Right atrium auricular region (tissue), 2 donors: ENCODE measurements around the gene IQCM. TPM values are rescaled to one million over a fixed set of nuclear protein-coding genes. Genes with fewer than 3 reads are reported as not detected.

Experiments used
- DNase-seq: peaks from one replicate; pipeline ENCODE4 v3.0.0-alpha.2; 2019; ENCODE audit warnings: low spot score
- H3K27ac ChIP-seq, 2 donors: fragments of 200-600 bp; sonication (generic); 1 replicate in 1 of 2; 2 replicates in 1 of 2; pipeline ENCODE4 v1.5.1; 2016 to 2019
- H3K27me3 ChIP-seq, 2 donors: fragments of 200-600 bp; sonication (generic); one replicate each; pipeline versions ENCODE4 v1.5.1 to v1.6.0; 2017 to 2019
- H3K36me3 ChIP-seq: fragments of 200-600 bp; sonication (generic); one replicate; pipeline ENCODE4 v1.5.1; 2016
- H3K4me1 ChIP-seq, 2 donors: fragments of 200-600 bp; sonication (generic); one replicate each; pipeline versions ENCODE4 v1.5.1 to v1.6.0; 2017 to 2019
- H3K4me3 ChIP-seq, 2 donors: fragments of 200-600 bp; sonication (generic); 1 replicate in 1 of 2; 2 replicates in 1 of 2; pipeline ENCODE4 v1.5.1; 2017 to 2019; ENCODE audit warnings: mild to moderate bottlenecking in 1 of 2, moderate library complexity in 1 of 2
- H3K9me3 ChIP-seq, 2 donors: fragments of 200-600 bp; sonication (generic); one replicate each; pipeline ENCODE4 v1.5.1; 2019
- total RNA-seq, 2 donors: library from RNA; depleted of rRNA; stranded (reverse); fragments of >200 nt; gene quantifications; one replicate each; pipeline ENCODE4 v1.1.0, GENCODE V29; 2016
- TF ChIP-seq, protein P1 (sequence below), 2 donors: fragments of 200-600 bp; sonication (generic); IDR thresholded peaks; one replicate each; pipeline ENCODE4 v1.5.1; 2019; ENCODE audit warnings: antibody characterized with exemption in 2 of 2

The IQCM gene
- total RNA-seq, 2 donors from 2014 or later: not detected

DNA sequence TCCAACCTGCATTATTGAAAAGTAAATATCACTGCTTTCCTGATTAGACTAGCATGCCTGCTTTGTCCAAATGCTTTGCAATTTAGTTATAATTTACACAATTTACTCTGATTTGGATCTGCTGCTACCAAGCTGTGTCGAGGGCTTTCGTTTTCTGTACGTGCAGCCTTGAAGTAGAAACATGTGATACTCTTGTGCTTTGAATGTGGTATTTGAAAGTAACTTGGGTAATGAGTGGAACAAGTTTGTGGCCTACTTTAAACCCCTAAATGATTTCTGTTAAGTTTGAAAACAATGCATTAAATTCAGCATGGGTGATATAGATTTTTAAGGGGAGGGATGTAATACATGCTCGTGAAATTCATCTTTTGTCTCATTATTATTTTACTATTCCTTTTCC, 240.7 kb downstream of the IQCM start:
- Histone ChIP-seq H3K36me3 (no peaks in the 10 kb centered on the region), H3K4me1 (no peaks in the 10 kb centered on the region), H3K27me3 (no peaks in the 10 kb centered on the region), H3K4me3 (no peak overlapping the region), H3K27ac (no peak overlapping the region), H3K9me3 (no peaks in the 10 kb centered on the region)
- TF ChIP-seq, protein P1, sequence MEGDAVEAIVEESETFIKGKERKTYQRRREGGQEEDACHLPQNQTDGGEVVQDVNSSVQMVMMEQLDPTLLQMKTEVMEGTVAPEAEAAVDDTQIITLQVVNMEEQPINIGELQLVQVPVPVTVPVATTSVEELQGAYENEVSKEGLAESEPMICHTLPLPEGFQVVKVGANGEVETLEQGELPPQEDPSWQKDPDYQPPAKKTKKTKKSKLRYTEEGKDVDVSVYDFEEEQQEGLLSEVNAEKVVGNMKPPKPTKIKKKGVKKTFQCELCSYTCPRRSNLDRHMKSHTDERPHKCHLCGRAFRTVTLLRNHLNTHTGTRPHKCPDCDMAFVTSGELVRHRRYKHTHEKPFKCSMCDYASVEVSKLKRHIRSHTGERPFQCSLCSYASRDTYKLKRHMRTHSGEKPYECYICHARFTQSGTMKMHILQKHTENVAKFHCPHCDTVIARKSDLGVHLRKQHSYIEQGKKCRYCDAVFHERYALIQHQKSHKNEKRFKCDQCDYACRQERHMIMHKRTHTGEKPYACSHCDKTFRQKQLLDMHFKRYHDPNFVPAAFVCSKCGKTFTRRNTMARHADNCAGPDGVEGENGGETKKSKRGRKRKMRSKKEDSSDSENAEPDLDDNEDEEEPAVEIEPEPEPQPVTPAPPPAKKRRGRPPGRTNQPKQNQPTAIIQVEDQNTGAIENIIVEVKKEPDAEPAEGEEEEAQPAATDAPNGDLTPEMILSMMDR (IDR thresholded peaks at IDR 0.05): no peak
- no peak for DNase-seq

DNA sequence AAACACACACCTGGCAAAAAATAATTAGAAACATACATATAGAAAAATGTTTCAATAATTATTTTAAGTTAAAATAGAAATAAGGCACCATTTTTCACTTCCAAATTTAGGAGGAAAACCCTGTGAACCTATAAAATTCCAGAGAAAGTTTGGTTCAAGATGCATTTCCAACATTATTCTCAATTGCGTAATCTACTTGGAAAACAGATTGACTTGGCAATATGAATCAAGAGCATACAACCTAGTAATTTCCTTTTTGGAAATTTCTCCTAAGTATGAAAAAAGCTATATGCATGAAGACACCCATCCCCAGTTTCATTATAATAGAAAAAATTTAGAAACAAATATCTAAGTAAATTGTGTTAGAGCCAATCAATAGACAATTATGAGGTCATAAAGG, 242.9 kb downstream of the IQCM start:
- Histone ChIP-seq H3K9me3 (no peaks in the 10 kb centered on the region), H3K4me1 (no peaks in the 10 kb centered on the region)

DNA sequence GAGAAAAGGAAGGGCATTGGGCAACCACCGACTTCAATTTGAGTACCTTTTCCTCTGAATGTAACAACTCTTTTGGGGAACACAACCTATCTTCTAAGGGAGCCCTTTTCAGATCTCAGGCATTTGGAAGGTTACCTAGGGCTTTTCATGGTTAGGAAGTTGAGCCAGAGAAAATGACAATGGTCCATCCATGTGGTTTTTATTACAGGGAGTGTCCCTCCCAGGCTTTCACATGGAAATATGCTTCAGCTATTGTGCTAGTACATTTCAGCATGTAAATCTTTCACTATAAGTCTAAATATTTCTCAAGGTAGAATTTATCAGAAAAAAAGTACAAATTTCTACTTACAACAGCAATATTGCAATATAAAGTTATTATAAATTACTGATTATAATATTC, 259.8 kb downstream of the IQCM start:
- H3K27ac ChIP-seq: no peak overlapping the region
- H3K9me3 ChIP-seq: no peaks in the 10 kb centered on the region
- no peak overlapping the region for H3K4me3 ChIP-seq
- no peaks in the 10 kb centered on the region for H3K27me3 ChIP-seq
- H3K36me3 ChIP-seq: no peaks in the 10 kb centered on the region
- no peaks in the 10 kb centered on the region for H3K4me1 ChIP-seq
- no peak for DNase-seq
- TF ChIP-seq, protein P1 (IDR thresholded peaks at IDR 0.05): no peak

More for the DNA sequence above, 242.9 kb downstream of the IQCM start:
- no peaks in the 10 kb centered on the region for H3K36me3 ChIP-seq
- no peak overlapping the region for H3K4me3 ChIP-seq
- TF ChIP-seq, protein P1 (IDR thresholded peaks at IDR 0.05): no peak
- H3K27ac ChIP-seq: no peak overlapping the region
- H3K27me3 ChIP-seq: no peaks in the 10 kb centered on the region
- no peak for DNase-seq

DNA sequence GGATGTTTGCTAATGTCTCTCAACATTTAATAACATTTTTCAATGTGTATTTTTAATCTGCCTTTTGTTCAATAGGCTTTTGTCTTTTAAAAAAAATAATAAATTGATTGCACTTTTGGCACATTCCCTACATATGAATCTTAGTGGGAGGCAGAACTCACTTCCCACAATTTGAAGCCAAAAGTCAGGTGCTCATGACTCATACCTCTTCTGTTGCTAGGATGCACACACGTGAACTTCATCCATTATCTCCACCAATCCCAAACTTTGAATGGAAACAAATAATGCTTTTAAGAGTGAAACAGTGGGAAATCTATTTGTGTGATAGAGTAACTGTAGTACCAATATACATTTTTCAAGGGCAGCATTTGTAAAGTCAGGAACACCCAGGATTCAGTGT, 260.5 kb downstream of the IQCM start:
- Histone ChIP-seq H3K27ac (no peak overlapping the region), H3K4me3 (no peak overlapping the region), H3K9me3 (no peaks in the 10 kb centered on the region), H3K4me1 (no peaks in the 10 kb centered on the region), H3K27me3 (no peaks in the 10 kb centered on the region), H3K36me3 (no peaks in the 10 kb centered on the region)
- no peak for DNase-seq
- TF ChIP-seq, protein P1 (IDR thresholded peaks at IDR 0.05): no peak

DNA sequence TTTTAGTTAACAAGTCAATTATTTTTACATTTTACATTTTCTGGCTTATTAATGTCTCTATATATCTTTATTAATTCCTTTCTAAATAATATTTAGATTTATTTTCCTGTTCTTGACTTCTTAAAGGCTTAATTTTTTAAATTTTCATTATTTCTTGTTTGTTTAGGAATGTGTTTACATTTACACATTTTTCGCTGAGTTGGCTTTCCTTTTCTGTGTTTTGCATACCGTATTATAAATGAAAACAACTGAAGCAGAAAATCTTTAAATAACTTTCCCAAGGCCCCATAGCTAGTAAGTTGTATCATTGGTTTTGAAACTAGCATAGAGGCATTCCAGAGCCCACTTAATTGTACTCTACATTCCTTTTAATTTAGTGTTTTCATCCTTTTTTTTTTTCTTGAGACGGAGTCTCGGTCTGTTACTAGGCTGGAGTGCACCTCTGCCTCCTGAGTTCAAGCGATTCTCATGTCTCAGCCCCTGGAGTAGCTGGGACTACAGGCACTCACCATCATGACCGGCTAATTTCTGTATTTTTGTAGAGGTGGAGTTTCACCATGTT, 261.6 kb downstream of the IQCM start:
- Histone ChIP-seq H3K4me3 (no peak overlapping the region), H3K27ac (no peak overlapping the region), H3K36me3 (no peaks in the 10 kb centered on the region), H3K27me3 (no peaks in the 10 kb centered on the region), H3K9me3 (no peaks in the 10 kb centered on the region), H3K4me1 (no peaks in the 10 kb centered on the region)
- TF ChIP-seq, protein P1 (IDR thresholded peaks at IDR 0.05): no peak
- no peak for DNase-seq

DNA sequence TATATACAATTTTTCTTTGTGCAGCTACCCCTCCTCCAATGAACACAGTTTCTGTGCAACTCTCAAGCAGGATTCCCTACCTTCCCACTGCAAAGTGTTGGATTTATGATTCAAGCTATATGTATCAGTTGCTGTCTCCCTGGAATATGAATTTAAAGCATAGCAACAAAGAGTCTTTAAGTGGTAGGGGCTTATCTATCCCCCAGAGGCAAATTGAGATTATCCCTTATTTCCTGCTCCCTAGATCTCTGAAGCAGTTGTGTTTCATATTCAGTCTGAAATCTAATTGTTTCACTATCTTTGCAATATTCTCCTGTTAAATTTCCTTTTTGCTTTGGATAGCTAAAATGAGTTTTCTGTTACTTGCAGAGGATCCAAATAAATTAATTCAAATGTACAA, 263.0 kb downstream of the IQCM start:
- no peak overlapping the region for H3K4me3 ChIP-seq
- no peak overlapping the region for H3K27ac ChIP-seq
- TF ChIP-seq, protein P1 (IDR thresholded peaks at IDR 0.05): no peak
- no peaks in the 10 kb centered on the region for H3K4me1 ChIP-seq
- no peaks in the 10 kb centered on the region for H3K27me3 ChIP-seq
- H3K36me3 ChIP-seq: no peaks in the 10 kb centered on the region
- DNase-seq: no peak
- no peaks in the 10 kb centered on the region for H3K9me3 ChIP-seq
